Naive B cell (primary cell): ENCODE data around the gene PTPRE. TPM values are rescaled to one million over a fixed set of nuclear protein-coding genes. Genes with fewer than 3 reads are reported as not detected.

ENCODE experiments used
- ATAC-seq, 2 donors: fragments of 150-1000 bp; cut with Tn5 transposase; 2 replicates each; pipeline ENCODE4 v1.10.0; 2021; ENCODE audit warnings: low read depth in 2 of 2, mild to moderate bottlenecking in 2 of 2, moderate library complexity in 2 of 2
- DNase-seq: peaks from one replicate; pipeline ENCODE4 v3.0.0; 2022
- H3K27ac Mint-ChIP-seq, 6 donors: one replicate each; pipeline ENCODE4 v1.8.0; 2020 to 2022; ENCODE audit warnings: mild to moderate bottlenecking in 6 of 6, mixed read lengths in 6 of 6, moderate library complexity in 5 of 6, inconsistent platforms in 2 of 6
- H3K27me3 Mint-ChIP-seq, 3 donors: one replicate each; pipeline ENCODE4 v1.8.0; 2021 to 2022; ENCODE audit warnings: mixed read lengths in 3 of 3, mild to moderate bottlenecking in 1 of 3
- H3K36me3 Mint-ChIP-seq, 2 donors: one replicate each; pipeline ENCODE4 v1.8.0; 2020 to 2022; ENCODE audit warnings: mixed read lengths in 2 of 2, inconsistent platforms in 1 of 2, mild to moderate bottlenecking in 1 of 2
- H3K4me1 Mint-ChIP-seq, 3 donors: one replicate each; pipeline ENCODE4 v1.8.0; 2020 to 2022; ENCODE audit warnings: mixed read lengths in 3 of 3, inconsistent platforms in 1 of 3, mild to moderate bottlenecking in 1 of 3, moderate library complexity in 1 of 3
- H3K4me3 Mint-ChIP-seq, 8 donors: one replicate each; pipeline ENCODE4 v1.8.0; 2020 to 2022; ENCODE audit warnings: mild to moderate bottlenecking in 8 of 8, mixed read lengths in 8 of 8, moderate library complexity in 8 of 8, inconsistent platforms in 2 of 8
- H3K9me3 Mint-ChIP-seq, 7 donors: one replicate each; pipeline ENCODE4 v1.8.0; 2020 to 2022; ENCODE audit warnings: mixed read lengths in 7 of 7, mild to moderate bottlenecking in 5 of 7, inconsistent platforms in 2 of 7, moderate library complexity in 1 of 7
- polyA plus RNA-seq, 6 donors: library from polyadenylated mRNA; unstranded; fragments of 300-500 nt; fragmentation: Illumina TruSeq; gene quantifications; one replicate each; pipeline ENCODE4 v1.2.3, GENCODE V29; 2021; ENCODE audit warnings: low read depth in 6 of 6

The PTPRE gene
- polyA plus RNA-seq, 6 donors from 2014 or later, result 6.0 to 15.9 (median 9.9) TPM

GRCh38 chr10:128044961-128045832 is 138.3 kb downstream of the PTPRE start:
- Mint-ChIP-seq H3K4me3 (peak overlapping the region in 2 of 8 donors; percentile 12 to 66), H3K4me1 (peaks cover 35 to 52% (median 47%) of the 10 kb centered on the region in 3 donors), H3K27me3 (no peaks in the 10 kb centered on the region), H3K9me3 (no peaks in the 10 kb centered on the region), H3K36me3 (no peaks in the 10 kb centered on the region), H3K27ac (peak overlapping the region in 3 of 6 donors; percentile 37 to 90 (median 51))
- ATAC-seq (no peak), DNase-seq (no peak)

GRCh38 chr10:128045833-128046120 is 138.9 kb downstream of the PTPRE start:
- H3K36me3 Mint-ChIP-seq, result peaks cover 0 to 4% of the 10 kb centered on the region in 2 donors

DNA sequence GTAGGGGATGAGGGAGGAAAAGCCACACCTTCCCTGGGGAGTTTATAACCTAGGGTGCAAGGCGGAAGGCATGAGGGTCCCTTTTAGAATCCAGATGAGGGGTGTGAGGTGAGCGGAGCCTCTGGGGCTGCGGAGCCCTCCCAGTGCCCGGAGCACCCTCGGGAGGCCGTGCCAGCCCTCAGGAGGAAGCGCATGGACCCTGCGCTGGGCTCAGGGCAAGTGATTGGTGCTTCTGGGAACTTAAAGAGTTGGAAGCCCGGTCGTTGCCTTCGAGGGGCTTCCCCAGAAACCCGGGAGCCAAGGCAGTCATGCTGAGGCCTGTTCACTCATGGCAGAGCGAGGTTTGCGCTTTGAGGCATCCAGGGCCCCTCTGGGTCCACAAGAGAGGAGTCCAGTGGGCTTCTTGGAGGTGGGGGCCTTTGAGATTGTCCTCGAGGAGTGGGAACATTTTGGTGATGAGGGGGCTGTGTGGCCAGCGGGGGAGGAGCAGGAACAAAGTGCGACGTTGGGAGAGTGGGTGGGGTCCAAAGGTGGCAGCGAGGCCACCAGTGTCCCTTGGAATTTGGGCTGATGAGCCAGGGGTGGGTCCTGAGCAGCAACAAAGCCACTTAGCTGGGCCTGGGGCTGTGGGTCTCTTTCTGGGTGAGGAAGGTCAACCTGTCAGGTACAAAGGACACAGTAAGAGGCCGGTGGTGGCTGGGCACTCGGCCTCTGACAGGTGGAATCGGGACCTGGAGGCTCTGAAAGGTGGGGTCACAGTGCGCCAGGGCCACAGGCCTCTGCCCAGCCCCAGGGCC is 139.5 kb downstream of the PTPRE start:
- peaks cover 44 to 60% (median 59%) of the 10 kb centered on the region in 3 donors for H3K4me1 Mint-ChIP-seq
- peaks cover 0 to 7% of the 10 kb centered on the region in 2 donors for H3K36me3 Mint-ChIP-seq
- no peaks in the 10 kb centered on the region for H3K27me3 Mint-ChIP-seq
- peak overlapping the region in 5 of 8 donors; percentile 3 to 91 (median 56) for H3K4me3 Mint-ChIP-seq
- no peak for DNase-seq
- H3K9me3 Mint-ChIP-seq, result no peaks in the 10 kb centered on the region
- H3K27ac Mint-ChIP-seq, result peak overlapping the region in 4 of 6 donors; percentile 84 to 97 (median 94)
- no peak for ATAC-seq

More at GRCh38 chr10:128045833-128046120, 138.9 kb downstream of the PTPRE start:
- Mint-ChIP-seq H3K27ac (peak overlapping the region in 2 of 6 donors; percentile 87 to 90), H3K4me1 (peaks cover 41 to 57% (median 53%) of the 10 kb centered on the region in 3 donors), H3K9me3 (no peaks in the 10 kb centered on the region), H3K4me3 (peak overlapping the region in 1 of 8 donors; percentile 56), H3K27me3 (no peaks in the 10 kb centered on the region)
- no peak for DNase-seq
- no peak for ATAC-seq

DNA sequence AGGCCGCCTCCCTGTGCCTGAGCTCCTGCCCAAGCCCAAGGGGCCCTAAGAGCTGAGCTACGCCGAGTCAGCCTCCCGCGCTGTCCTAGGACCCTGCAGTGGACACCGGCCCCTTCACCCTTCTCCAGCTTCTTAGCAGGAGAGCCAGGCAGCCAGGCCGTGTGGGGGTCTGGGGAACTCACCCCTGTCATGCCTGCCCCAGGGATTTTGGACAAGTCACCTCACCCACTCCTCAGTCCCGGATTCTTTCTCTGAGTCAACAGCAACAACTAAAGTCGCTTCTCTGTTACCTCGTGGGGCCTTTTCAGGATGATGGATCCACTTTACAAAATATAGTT is 140.0 kb downstream of the PTPRE start:
- H3K36me3 Mint-ChIP-seq, result peaks cover 0 to 7% of the 10 kb centered on the region in 2 donors
- H3K27ac Mint-ChIP-seq, result peak overlapping the region in 3 of 6 donors; percentile 90 to 97 (median 97)
- no peaks in the 10 kb centered on the region for H3K27me3 Mint-ChIP-seq
- no peak for DNase-seq
- peaks cover 44 to 64% (median 60%) of the 10 kb centered on the region in 3 donors for H3K4me1 Mint-ChIP-seq
- ATAC-seq, result no peak
- peak overlapping the region; percentile 88 to 98 (median 92) for H3K4me3 Mint-ChIP-seq
- H3K9me3 Mint-ChIP-seq, result no peaks in the 10 kb centered on the region

DNA sequence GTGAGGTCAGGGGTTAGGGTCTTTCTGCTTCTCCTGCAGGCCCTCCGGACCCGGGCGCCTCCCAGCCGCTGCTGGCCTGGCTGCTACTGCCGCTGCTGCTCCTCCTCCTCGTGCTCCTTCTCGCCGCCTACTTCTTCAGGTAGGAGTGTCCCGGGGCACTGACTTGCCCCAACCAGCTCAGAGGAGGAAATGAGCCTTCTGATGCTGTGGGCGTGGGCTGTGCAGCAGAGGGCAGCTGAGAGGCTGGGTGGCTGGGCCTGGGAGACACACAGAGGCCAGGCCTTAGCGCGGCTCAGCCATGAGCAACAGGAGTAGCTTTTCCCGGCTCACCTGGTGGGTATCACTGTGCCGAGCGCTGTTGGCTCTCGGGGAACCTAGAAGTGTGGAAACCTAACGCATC is 140.4 kb downstream of the PTPRE start:
- no peaks in the 10 kb centered on the region for H3K9me3 Mint-ChIP-seq
- no peaks in the 10 kb centered on the region for H3K27me3 Mint-ChIP-seq
- DNase-seq (peak; percentile 81), ATAC-seq (peak; percentile 98 to 99)
- H3K27ac Mint-ChIP-seq, result peak overlapping the region; percentile 90 to 98 (median 97)
- peak overlapping the region; percentile 88 to 98 (median 92) for H3K4me3 Mint-ChIP-seq
- H3K36me3 Mint-ChIP-seq, result peaks cover 0 to 11% of the 10 kb centered on the region in 2 donors
- peaks cover 44 to 67% (median 60%) of the 10 kb centered on the region in 3 donors for H3K4me1 Mint-ChIP-seq

GRCh38 chr10:128047991-128048818 is 141.3 kb downstream of the PTPRE start:
- H3K27me3 Mint-ChIP-seq, result no peaks in the 10 kb centered on the region
- H3K9me3 Mint-ChIP-seq, result no peaks in the 10 kb centered on the region
- H3K4me1 Mint-ChIP-seq, result peaks cover 44 to 67% (median 60%) of the 10 kb centered on the region in 3 donors
- peak overlapping the region; percentile 88 to 98 (median 92) for H3K4me3 Mint-ChIP-seq
- H3K36me3 Mint-ChIP-seq, result peaks cover 0 to 15% of the 10 kb centered on the region in 2 donors
- DNase-seq (peak; percentile 38), ATAC-seq (peak; percentile 29 to 32)
- peak overlapping the region; percentile 90 to 98 (median 97) for H3K27ac Mint-ChIP-seq

DNA sequence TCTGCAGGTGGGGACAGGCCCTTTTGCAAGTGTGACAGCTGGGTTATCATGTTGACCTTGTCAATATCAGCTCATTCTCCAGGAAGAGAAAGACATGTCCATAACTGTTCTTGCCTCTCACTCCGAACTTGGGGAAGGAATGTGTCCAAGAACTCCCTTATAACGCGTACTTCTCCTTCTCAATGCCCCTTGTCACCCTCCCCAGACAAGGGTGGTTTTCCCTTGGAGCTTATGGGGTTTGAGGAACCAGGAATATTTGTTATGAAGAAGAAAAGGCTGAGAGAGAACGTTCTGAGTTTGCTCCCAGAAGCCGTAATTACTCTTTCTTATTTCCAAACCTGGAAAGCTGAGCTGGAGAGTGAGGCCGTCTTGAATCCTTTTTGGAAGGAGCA is 141.9 kb downstream of the PTPRE start:
- H3K4me3 Mint-ChIP-seq, result peak overlapping the region; percentile 88 to 98 (median 92)
- H3K36me3 Mint-ChIP-seq, result peaks cover 0 to 15% of the 10 kb centered on the region in 2 donors
- no peak for DNase-seq
- H3K27ac Mint-ChIP-seq, result peak overlapping the region in 5 of 6 donors; percentile 57 to 97 (median 97)
- no peaks in the 10 kb centered on the region for H3K9me3 Mint-ChIP-seq
- no peak for ATAC-seq
- H3K27me3 Mint-ChIP-seq, result no peaks in the 10 kb centered on the region
- peaks cover 44 to 67% (median 60%) of the 10 kb centered on the region in 3 donors for H3K4me1 Mint-ChIP-seq

GRCh38 chr10:128049226-128050120 is 142.6 kb downstream of the PTPRE start:
- peaks cover 44 to 67% (median 60%) of the 10 kb centered on the region in 3 donors for H3K4me1 Mint-ChIP-seq
- peaks cover 0 to 15% of the 10 kb centered on the region in 2 donors for H3K36me3 Mint-ChIP-seq
- ATAC-seq (no peak), DNase-seq (no peak)
- H3K4me3 Mint-ChIP-seq, result peak overlapping the region in 6 of 8 donors; percentile 69 to 98 (median 92)
- peak overlapping the region in 4 of 6 donors; percentile 34 to 97 (median 46) for H3K27ac Mint-ChIP-seq
- no peaks in the 10 kb centered on the region for H3K9me3 Mint-ChIP-seq
- no peaks in the 10 kb centered on the region for H3K27me3 Mint-ChIP-seq

DNA sequence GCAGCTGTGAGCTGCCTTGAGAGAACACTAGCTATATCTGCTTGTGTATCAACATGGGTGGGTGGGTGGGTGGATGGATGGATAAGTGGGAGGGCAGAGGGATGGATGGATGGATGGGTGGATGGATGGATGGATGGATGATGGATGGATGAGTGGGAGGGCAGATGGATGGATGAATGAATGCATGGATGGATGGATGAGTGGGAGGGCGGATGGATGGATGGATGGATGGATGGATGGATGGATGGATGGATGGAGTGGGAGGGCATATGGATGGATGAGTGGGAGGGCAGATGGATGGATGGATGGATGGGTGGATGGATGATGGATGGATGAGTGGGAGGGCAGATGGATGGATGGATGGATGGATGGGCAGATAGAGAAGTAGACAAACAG is 143.2 kb downstream of the PTPRE start:
- ATAC-seq (no peak), DNase-seq (no peak)
- H3K4me3 Mint-ChIP-seq, result peak overlapping the region in 6 of 8 donors; percentile 29 to 69 (median 48)
- peak overlapping the region in 3 of 6 donors; percentile 2 to 51 (median 34) for H3K27ac Mint-ChIP-seq
- H3K9me3 Mint-ChIP-seq, result no peaks in the 10 kb centered on the region
- H3K27me3 Mint-ChIP-seq, result no peaks in the 10 kb centered on the region
- H3K4me1 Mint-ChIP-seq, result peaks cover 41 to 64% (median 57%) of the 10 kb centered on the region in 3 donors
- peaks cover 3 to 15% of the 10 kb centered on the region in 2 donors for H3K36me3 Mint-ChIP-seq

DNA sequence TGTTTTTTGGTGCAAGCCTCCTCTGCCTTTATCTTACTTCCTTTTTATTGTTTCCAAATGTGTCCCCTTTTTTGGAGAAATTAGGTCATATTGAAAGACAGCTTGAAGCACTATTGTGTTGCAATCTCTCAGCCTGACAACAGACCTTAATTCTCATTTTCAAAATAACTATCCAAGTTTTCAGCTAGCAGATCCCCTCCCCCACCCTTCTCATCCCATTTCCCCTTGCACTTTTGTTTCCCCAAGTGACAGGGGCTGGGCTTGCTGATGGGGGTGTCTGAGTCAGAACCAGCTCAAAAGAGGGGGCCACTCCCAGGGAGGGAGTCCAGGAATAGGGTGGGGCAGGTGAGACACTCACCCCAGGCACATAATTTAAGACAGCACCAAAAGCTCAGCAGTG is 144.0 kb downstream of the PTPRE start:
- Mint-ChIP-seq H3K9me3 (no peaks in the 10 kb centered on the region), H3K4me1 (peaks cover 35 to 56% (median 49%) of the 10 kb centered on the region in 3 donors), H3K36me3 (peaks cover 11 to 19% of the 10 kb centered on the region in 2 donors), H3K4me3 (peak overlapping the region in 2 of 8 donors; percentile 29 to 69), H3K27ac (peak overlapping the region in 2 of 6 donors; percentile 18 to 42), H3K27me3 (no peaks in the 10 kb centered on the region)
- no peak for DNase-seq
- no peak for ATAC-seq

DNA sequence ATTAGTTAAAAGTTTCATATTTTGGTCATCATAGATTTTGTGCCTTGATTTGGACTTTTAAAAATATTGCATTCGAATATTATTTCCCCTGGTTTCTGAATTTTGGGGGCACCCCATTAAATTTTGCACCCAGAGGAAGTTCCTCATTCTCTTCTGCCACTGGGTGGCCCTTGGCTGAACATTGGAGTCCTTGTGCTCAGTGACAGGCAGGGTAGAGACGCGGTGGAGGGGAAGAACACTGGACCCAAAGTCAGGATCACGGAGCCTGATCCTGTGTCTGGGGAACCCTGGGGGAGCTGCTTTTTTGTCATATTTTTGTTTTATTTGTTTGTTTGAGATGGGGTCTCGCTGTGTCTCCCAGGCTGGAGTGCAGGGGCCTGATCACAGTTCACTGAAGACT is 144.6 kb downstream of the PTPRE start:
- Mint-ChIP-seq H3K27ac (peak overlapping the region in 1 of 6 donors; percentile 32), H3K36me3 (peaks cover 17 to 25% of the 10 kb centered on the region in 2 donors), H3K9me3 (no peaks in the 10 kb centered on the region), H3K27me3 (no peaks in the 10 kb centered on the region), H3K4me3 (peak overlapping the region in 1 of 8 donors; percentile 9), H3K4me1 (peaks cover 34 to 51% (median 43%) of the 10 kb centered on the region in 3 donors)
- no peak for DNase-seq
- no peak for ATAC-seq

DNA sequence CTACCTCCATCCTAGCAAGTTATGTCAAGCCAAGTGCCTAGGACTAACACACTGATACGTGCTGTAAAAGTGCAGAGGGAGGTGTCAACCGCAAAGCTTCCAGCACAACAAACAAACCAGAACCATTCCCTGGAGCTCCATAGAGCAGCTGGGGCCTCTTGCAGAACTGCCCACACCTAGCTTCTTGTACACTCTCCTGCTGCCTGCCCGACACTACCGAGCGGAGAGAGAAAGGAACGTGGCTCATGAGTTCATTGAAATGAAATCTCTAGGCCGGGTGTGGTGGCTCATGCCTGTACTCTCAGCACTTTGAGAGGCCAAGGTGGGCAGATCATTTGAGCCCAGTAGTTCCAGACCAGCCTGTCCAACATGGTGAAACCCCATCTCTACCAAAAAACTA is 145.8 kb downstream of the PTPRE start:
- no peaks in the 10 kb centered on the region for H3K27me3 Mint-ChIP-seq
- peaks cover 20 to 29% of the 10 kb centered on the region in 2 donors for H3K36me3 Mint-ChIP-seq
- no peaks in the 10 kb centered on the region for H3K9me3 Mint-ChIP-seq
- H3K27ac Mint-ChIP-seq, result no peak overlapping the region
- no peak for ATAC-seq
- H3K4me3 Mint-ChIP-seq, result no peak overlapping the region
- H3K4me1 Mint-ChIP-seq, result peaks cover 29 to 47% (median 37%) of the 10 kb centered on the region in 3 donors
- no peak for DNase-seq
